Measurements from ENCODE around the gene JADE1.

GRCh38 chr4:128819082-128819742, 9.7 kb downstream of the JADE1 start:
- no peak for TF ChIP-seq FOXM1 (IDR thresholded peaks at IDR 0.05; ENCODE audit: low read depth)
- TF ChIP-seq RCOR1 (IDR thresholded peaks at IDR 0.05; ENCODE audit: low read length), result no peak

All from SK-N-SH (cell line).